SK-N-MC (cell line): ENCODE data around the gene KCNJ10.

Source experiments
- EZH2 ChIP-seq: fragments of 200-600 bp; sonication (generic); IDR thresholded peaks from one replicate; pipeline ENCODE4 v1.6.1; 2017; ENCODE audit warnings: antibody characterized with exemption
- POLR2AphosphoS5 ChIP-seq: IDR thresholded peaks from 2 replicates; pipeline ENCODE4 v1.6.1; 2012; ENCODE audit warnings: mild to moderate bottlenecking, low read depth, low read length, borderline replicate concordance

DNA sequence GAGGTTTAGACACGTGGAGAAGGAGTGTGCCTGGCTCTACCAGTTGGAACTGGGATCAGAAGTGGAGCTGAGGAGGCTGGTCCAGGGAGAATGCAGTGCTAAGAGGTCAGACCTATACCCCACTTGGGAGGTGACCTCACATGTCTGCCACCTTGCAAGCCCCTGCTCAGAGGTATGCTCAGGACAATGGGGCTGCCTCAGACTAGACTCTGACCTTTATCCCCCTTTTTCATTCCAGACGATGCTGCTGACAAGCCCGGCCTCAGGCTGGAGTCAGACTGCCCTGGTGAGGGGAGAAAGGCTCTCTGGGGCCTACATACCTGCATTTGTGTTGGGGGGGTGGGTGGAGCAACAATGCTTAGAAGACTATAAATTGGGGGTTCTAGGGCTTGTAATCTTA, 5.2 kb downstream of the KCNJ10 start:
- TF ChIP-seq EZH2 (no peak), POLR2AphosphoS5 (no peak)
